Activated CD4-positive, CD25-positive, alpha-beta regulatory T cell treated with anti-CD3 and anti-CD28 coated beads, Interleukin-2, amount 50 U/mL, for 72 hours (primary cell): ENCODE measurements around the gene AKAP13.

Source experiments
- DNase-seq: peaks from one replicate; pipeline ENCODE4 v3.0.0; 2021

Gene AKAP13

DNA sequence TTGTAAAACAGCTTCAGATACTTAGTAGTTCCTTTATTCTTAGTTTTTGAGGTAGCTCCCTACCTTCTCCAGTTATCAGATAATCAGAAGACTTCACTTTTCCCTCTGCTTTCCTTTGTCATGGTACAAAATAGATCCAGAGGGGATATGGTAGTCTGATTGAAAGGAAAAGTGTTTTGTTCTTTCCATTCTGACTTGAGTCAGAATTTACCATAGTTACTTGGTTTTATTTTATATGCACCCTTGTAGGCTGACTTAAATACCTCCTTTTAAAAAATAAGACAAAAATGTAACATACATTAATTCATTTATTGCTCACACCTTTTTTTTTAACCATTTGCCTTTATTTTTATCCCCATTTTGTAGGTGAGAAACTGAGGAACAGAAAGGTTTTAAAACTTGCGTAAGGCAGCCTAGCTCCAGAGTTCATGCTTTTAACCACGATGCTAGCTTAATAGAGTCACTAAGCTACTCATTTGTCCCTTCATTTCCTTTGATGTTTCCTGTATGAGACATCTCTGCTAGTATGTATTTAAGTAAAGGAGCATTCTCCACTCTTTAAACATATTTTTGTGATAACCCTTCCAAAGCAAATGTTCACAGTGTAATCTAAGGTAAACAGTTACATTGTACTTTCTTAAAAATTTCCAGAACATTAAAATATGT lies 226.9 kb downstream of the AKAP13 start:
- DNase-seq, result no peak

DNA sequence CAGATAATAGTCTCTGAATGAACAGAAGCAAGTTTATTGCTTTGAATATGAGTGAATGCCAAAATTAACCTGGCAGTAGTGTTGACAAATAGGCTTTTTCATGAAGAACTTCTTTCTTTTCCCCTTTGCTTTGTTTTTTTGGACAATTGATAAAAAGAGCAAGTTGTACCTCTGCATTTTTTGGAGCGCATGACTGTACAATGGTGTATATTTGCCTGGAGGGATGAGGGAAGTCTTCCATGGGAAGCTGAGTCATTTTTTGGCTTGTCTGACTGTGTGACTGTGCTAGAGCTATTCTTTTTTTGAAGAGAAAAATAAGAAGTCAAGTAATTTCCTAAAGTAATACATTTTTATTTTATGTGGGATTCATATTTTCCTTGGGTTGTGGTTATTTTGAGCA lies 227.4 kb downstream of the AKAP13 start:
- no peak for DNase-seq

- DNase-seq, result no peak
Observed at GRCh38 chr15:85609492-85609891, 229.1 kb downstream of the AKAP13 start.

- DNase-seq, result no peak
Observed at GRCh38 chr15:85611361-85611760, 231.0 kb downstream of the AKAP13 start.

GRCh38 chr15:85614059-85614458 lies 233.7 kb downstream of the AKAP13 start:
- no peak for DNase-seq

DNA sequence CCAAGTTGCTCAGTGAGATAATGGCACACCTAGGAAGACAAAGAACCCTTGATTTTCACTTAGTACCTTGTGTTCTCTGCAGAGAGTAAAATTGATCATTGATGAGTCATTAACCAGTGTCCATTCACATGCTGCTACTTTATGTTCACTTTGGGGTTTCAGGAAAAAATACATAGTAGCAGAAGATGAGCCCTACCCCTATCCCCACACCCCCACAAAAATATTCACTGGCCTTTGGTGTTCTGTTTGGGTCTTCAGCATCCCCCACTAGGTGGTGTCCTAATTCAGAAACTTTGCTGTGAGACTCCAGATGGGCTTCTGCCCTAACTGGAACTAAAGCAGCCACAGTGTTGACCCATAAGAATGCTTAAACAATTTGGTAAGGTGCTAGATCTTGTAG lies 235.5 kb downstream of the AKAP13 start:
- no peak for DNase-seq

- DNase-seq, result no peak
Observed at GRCh38 chr15:85616549-85617110, 236.2 kb downstream of the AKAP13 start.

DNA sequence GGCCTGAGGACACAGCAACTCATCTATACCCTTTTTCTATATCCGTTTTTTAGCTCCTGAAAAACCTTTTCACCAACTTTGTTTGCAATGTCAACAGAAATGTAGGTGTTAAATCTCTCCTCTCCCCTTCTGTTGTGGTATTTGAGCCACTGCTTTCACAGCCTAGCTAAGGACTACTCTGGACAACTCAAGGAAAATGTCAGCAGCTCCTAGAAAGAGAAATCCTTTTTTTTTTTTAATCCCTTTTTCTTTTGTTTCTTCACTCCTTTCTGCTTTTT lies 237.8 kb downstream of the AKAP13 start:
- DNase-seq, result no peak

GRCh38 chr15:85618956-85619491 lies 238.6 kb downstream of the AKAP13 start:
- DNase-seq, result peak; percentile 40

- no peak for DNase-seq
Observed at GRCh38 chr15:85619992-85620689, 239.7 kb downstream of the AKAP13 start.

DNA sequence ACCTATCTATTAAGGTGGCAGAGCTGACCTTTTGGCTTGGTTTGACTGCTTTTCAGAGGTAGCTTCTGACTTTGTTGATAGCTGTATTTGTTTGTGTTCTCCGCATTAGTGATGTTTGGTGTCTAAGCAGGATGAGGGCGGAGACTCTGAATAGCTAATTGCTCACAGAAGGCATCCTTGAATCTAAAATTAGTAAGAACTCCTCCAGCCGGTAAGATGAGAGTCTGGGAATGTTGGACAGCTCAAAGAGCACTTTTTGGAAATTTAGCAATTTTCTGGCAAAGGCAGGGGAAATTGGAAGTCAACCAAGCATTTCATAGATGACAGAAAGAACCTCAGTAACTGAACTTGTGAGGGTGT lies 240.3 kb downstream of the AKAP13 start:
- no peak for DNase-seq

GRCh38 chr15:85621094-85621493 lies 240.7 kb downstream of the AKAP13 start:
- no peak for DNase-seq

DNA sequence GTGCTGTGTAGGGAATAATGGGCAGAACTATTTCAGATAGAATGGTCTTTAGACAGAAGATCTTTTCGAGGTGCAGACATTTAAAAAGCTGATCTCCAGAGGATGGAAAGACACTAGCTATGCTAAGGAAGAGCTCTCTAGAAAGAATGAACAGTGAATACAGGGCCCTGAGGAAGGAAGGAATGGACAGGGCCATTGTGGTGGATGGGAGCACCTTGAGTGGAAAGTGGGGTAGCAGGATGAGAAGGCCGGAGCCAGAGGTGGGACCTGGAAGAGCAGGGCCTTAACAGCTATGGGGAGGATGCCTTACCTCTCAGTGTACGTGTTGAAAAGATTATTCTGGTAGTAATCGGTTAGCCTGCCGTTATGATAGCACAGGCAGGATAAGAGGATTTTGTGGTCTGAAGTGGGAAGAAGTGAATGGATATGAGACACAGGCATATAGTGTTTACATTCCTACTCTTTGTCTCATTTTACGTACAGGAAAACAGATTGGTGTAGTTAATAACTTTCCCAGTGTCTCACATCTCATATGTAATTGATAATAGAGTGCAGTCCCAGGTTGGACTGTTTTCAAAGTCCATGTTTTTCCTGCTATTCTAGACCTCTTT lies 241.9 kb downstream of the AKAP13 start:
- no peak for DNase-seq

- DNase-seq, result no peak
Observed at GRCh38 chr15:85623315-85624049, 243.1 kb downstream of the AKAP13 start.

- DNase-seq, result no peak
Observed at GRCh38 chr15:85624291-85624801, 243.9 kb downstream of the AKAP13 start.

GRCh38 chr15:85625166-85625830 lies 244.9 kb downstream of the AKAP13 start:
- no peak for DNase-seq

GRCh38 chr15:85625856-85626255 lies 245.5 kb downstream of the AKAP13 start:
- no peak for DNase-seq

DNA sequence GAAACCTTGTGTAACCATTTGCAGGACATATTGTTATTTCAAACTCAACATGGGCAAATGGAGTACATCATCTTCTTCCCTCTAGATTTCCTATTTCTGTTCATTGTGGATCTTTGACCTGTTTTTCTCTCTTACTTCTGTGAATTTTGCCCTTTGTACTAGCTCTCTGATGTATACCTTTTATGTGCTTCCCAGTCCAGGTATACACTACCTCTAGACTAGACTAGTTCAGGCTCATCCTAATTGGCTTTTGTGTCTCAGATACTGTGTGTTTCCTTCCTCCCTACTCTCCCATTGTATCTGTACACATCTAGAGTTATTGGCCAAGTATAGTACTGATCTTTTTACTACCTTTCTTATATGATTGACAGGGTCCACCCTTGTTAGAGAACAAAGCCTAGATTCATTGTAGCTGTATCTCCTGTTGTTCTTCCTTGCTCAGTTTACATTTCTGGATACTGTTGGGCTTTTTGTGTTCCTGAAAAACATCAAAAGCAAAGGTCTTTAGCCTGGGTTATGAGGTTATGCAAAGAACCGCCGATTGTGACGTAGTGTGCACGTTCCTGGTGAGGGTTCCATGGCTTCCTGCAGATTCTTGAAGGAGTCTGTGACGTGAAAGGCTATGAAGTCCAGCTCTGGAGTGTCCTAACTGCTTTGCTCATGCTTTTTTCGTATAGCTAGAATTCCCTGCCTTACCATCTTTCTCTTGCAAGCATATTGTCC lies 247.0 kb downstream of the AKAP13 start:
- no peak for DNase-seq

DNA sequence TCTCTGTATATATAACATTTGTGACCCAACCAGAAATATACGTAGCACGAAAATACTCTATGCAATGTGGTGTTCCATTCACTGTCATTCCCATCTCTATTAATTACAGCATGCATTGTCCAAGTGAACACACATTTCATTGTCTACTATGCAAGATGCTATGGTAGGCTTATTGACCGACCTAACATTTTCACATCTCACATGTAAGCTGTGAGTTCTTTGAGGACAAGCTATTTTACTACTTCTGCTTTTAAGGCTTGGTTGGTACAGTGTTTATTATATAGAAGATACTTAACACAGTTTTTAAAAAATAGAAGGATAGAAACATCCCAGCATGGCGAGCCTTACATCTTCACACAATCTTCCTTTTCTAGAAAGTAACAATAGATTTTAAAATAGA lies 249.9 kb downstream of the AKAP13 start:
- DNase-seq, result no peak

GRCh38 chr15:85631018-85631417 lies 250.6 kb downstream of the AKAP13 start:
- no peak for DNase-seq

- no peak for DNase-seq
Observed at GRCh38 chr15:85632014-85632413, 251.6 kb downstream of the AKAP13 start.

GRCh38 chr15:85633859-85634258 lies 253.5 kb downstream of the AKAP13 start:
- DNase-seq, result no peak
